Neural cell (in vitro differentiated cells): ENCODE measurements around the gene GALK2. TPM values are rescaled to one million over a fixed set of nuclear protein-coding genes. Genes with fewer than 3 reads are reported as not detected.

Experiments
- H2AFZ ChIP-seq: fragments of 200-600, 300-800 bp; sonication (generic), shearing (Covaris generic); 2 replicates; pipeline ENCODE4 v1.6.0; 2014; ENCODE audit warnings: low read depth, mild to moderate bottlenecking, antibody characterized with exemption, low read length, moderate library complexity
- H3F3A ChIP-seq: fragments of 200-600 bp; shearing (Covaris generic); 2 replicates; pipeline ENCODE4 v1.6.1; 2016; ENCODE audit warnings: mild to moderate bottlenecking, moderate library complexity, mixed read lengths, antibody characterized with exemption, low read length; ENCODE audit not compliant: insufficient read depth, poor library complexity, severe bottlenecking
- H3K27ac ChIP-seq: fragments of 200-600, 300-800 bp; sonication (generic), shearing (Covaris generic); 2 replicates; pipeline ENCODE4 v1.5.1; 2014; ENCODE audit warnings: mild to moderate bottlenecking, low read length, moderate library complexity
- H3K27me3 ChIP-seq: fragments of 300-800, 200-600 bp; sonication (generic), shearing (Covaris generic); 2 replicates; pipeline ENCODE4 v1.6.0; 2014; ENCODE audit warnings: mild to moderate bottlenecking, low read depth, low read length, moderate library complexity; ENCODE audit not compliant: insufficient read depth
- H3K36me3 ChIP-seq: fragments of 300-800, 200-600 bp; sonication (generic), shearing (Covaris generic); 2 replicates; pipeline ENCODE4 v1.5.1; 2014; ENCODE audit warnings: mild to moderate bottlenecking, antibody characterized with exemption, low read length, moderate library complexity; ENCODE audit not compliant: insufficient read depth
- H3K4me2 ChIP-seq: fragments of 300-800, 200-600 bp; sonication (generic), shearing (Covaris generic); 2 replicates; pipeline ENCODE4 v1.6.0; 2014; ENCODE audit warnings: mild to moderate bottlenecking, low read length
- H3K4me3 ChIP-seq: fragments of 300-800, 200-600 bp; sonication (generic), shearing (Covaris generic); 2 replicates; pipeline ENCODE4 v1.5.1; 2014; ENCODE audit warnings: mild to moderate bottlenecking, low read length, moderate library complexity
- H3K79me2 ChIP-seq: fragments of 200-600 bp; shearing (Covaris generic); replicated peaks from 2 replicates; pipeline ENCODE4 v1.6.0; 2014; ENCODE audit warnings: mild to moderate bottlenecking, low read length, moderate library complexity; ENCODE audit not compliant: insufficient read depth
- H3K9ac ChIP-seq: fragments of 300-800, 200-600 bp; sonication (generic), shearing (Covaris generic); 2 replicates; pipeline ENCODE4 v1.6.1; 2016; ENCODE audit warnings: mild to moderate bottlenecking, low read length, mixed read lengths
- H3K9me2 ChIP-seq: fragments of 200-600 bp; shearing (Covaris generic); 2 replicates; pipeline ENCODE4 v1.6.1; 2016; ENCODE audit warnings: mild to moderate bottlenecking, low read length, mixed read lengths; ENCODE audit not compliant: insufficient read depth
- H3K9me3 ChIP-seq: fragments of 200-600, 300-800 bp; sonication (generic), shearing (Covaris generic); 2 replicates; pipeline ENCODE4 v1.6.1; 2016; ENCODE audit warnings: mild to moderate bottlenecking, mixed run types, low read length, moderate library complexity, mixed read lengths
- H4K20me1 ChIP-seq: fragments of 200-600 bp; shearing (Covaris generic); 2 replicates; pipeline ENCODE4 v1.6.1; 2016; ENCODE audit warnings: mild to moderate bottlenecking, mixed run types; ENCODE audit not compliant: insufficient read depth
- CTCF ChIP-seq: fragments of 450-650 bp; IDR thresholded peaks from 2 replicates; pipeline ENCODE4 v1.5.1; 2014; ENCODE audit warnings: antibody characterized with exemption, mild to moderate bottlenecking, moderate library complexity; ENCODE audit not compliant: poor library complexity, severe bottlenecking
- EP300 ChIP-seq: fragments of 450-650 bp; conservative IDR thresholded peaks from 2 replicates; pipeline ENCODE4 v1.6.1; 2014; ENCODE audit warnings: antibody characterized with exemption, mild to moderate bottlenecking, moderate library complexity; ENCODE audit not compliant: poor library complexity, severe bottlenecking
- EZH2 ChIP-seq: fragments of 200-600, 300-800 bp; shearing (Covaris generic), sonication (generic); IDR thresholded peaks from 2 replicates; pipeline ENCODE4 v1.6.1; 2014; ENCODE audit warnings: antibody characterized with exemption, low read length, borderline replicate concordance, mild to moderate bottlenecking; ENCODE audit not compliant: insufficient read depth, poor library complexity, severe bottlenecking
- MXI1 ChIP-seq: fragments of 450-650 bp; conservative IDR thresholded peaks from 2 replicates; pipeline ENCODE4 v1.6.1; 2014; ENCODE audit warnings: antibody characterized with exemption, mild to moderate bottlenecking; ENCODE audit not compliant: poor library complexity, severe bottlenecking
- POLR2AphosphoS5 ChIP-seq: IDR thresholded peaks from 2 replicates; pipeline ENCODE4 v1.6.1; 2012
- RAD21 ChIP-seq: fragments of 450-650 bp; conservative IDR thresholded peaks from 2 replicates; pipeline ENCODE4 v1.6.1; 2014; ENCODE audit warnings: antibody characterized with exemption, mild to moderate bottlenecking, moderate library complexity
- REST ChIP-seq: IDR thresholded peaks from 2 replicates; pipeline ENCODE4 v1.6.1; 2012; ENCODE audit warnings: borderline replicate concordance
- SMC3 ChIP-seq: fragments of 450-650 bp; conservative IDR thresholded peaks from 2 replicates; pipeline ENCODE4 v1.6.1; 2014; ENCODE audit warnings: antibody characterized with exemption, mild to moderate bottlenecking, moderate library complexity; ENCODE audit not compliant: poor library complexity
- TAF1 ChIP-seq: IDR thresholded peaks from 2 replicates; pipeline ENCODE4 v1.6.1; 2012; ENCODE audit warnings: low read depth
- polyA plus RNA-seq: library from polyadenylated mRNA; depleted of rRNA; stranded (reverse); fragments of >200 nt; gene quantifications from 2 replicates; pipeline ENCODE4 v1.2.3, GENCODE V29; 2014

Gene GALK2
- polyA plus RNA-seq, 1 donor from 2014 or later: 26.3 TPM

- Histone ChIP-seq H3F3A (no peaks in the 10 kb centered on the region), H3K27me3 (no peaks in the 10 kb centered on the region), H3K9ac (no peak overlapping the region), H3K4me3 (no peak overlapping the region), H2AFZ (no peak overlapping the region), H3K36me3 (no peaks in the 10 kb centered on the region), H3K79me2 (no peaks in the 10 kb centered on the region), H3K9me3 (no peaks in the 10 kb centered on the region), H3K9me2 (no peaks in the 10 kb centered on the region), H3K4me2 (no peak overlapping the region), H3K27ac (no peak overlapping the region), H4K20me1 (no peaks in the 10 kb centered on the region)
- TF ChIP-seq MXI1: no peak
- no peak for TF ChIP-seq RAD21
- TF ChIP-seq CTCF: no peak
- no peak for TF ChIP-seq EZH2
- no peak for TF ChIP-seq REST
- TF ChIP-seq POLR2AphosphoS5: no peak
- no peak for TF ChIP-seq TAF1
- no peak for TF ChIP-seq EP300
- TF ChIP-seq SMC3: no peak
Observed at GRCh38 chr15:49247556-49248110, 77.6 kb downstream of the GALK2 start.

- no peak overlapping the region for H3K27ac ChIP-seq
- no peaks in the 10 kb centered on the region for H3K9me2 ChIP-seq
- H4K20me1 ChIP-seq: no peaks in the 10 kb centered on the region
- H3K79me2 ChIP-seq: no peaks in the 10 kb centered on the region
- no peaks in the 10 kb centered on the region for H3K9me3 ChIP-seq
- H3K4me2 ChIP-seq: no peak overlapping the region
- H3K4me3 ChIP-seq: no peak overlapping the region
- no peaks in the 10 kb centered on the region for H3F3A ChIP-seq
- H2AFZ ChIP-seq: no peak overlapping the region
- no peak for TF ChIP-seq CTCF
- TF ChIP-seq RAD21: no peak
- no peak for TF ChIP-seq EP300
- TF ChIP-seq SMC3: no peak
- no peak for TF ChIP-seq REST
- no peak for TF ChIP-seq MXI1
- TF ChIP-seq POLR2AphosphoS5: no peak
- TF ChIP-seq TAF1: no peak
- TF ChIP-seq EZH2: no peak
- H3K36me3 ChIP-seq: no peaks in the 10 kb centered on the region
- no peak overlapping the region for H3K9ac ChIP-seq
- no peaks in the 10 kb centered on the region for H3K27me3 ChIP-seq
Observed at GRCh38 chr15:49248291-49248690, 78.2 kb downstream of the GALK2 start.
